HG03521 (cell line): ENCODE results near the gene WWTR1.

Experiments
- ATAC-seq: cut with Tn5 transposase; IDR thresholded peaks from one replicate; pipeline ENCODE4 v1.9.1; 2021; ENCODE audit warnings: mild to moderate bottlenecking, moderate library complexity; ENCODE audit not compliant: unreplicated experiment

WWTR1 gene

GRCh38 chr3:149571381-149571780 is 86.4 kb downstream of the WWTR1 start:
- no peak for ATAC-seq

DNA sequence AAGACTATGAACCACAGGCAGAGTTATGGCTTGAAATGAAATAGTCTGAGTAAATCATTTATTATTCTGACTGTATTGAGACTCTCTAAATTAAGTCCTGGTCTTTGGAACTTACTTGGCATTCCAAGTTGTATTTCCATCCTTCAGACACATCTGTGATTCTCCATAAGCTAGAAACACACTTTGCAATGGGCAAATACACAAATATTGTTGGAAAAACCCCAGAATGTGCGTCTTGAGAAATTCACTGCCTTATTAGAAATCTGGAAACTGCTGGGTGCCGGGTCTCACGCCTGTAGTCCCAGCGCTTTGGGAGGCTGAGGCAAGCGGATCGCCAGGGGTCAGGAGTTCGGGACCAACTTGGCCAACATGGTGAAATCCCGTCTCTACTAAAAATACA is 87.8 kb downstream of the WWTR1 start:
- no peak for ATAC-seq

DNA sequence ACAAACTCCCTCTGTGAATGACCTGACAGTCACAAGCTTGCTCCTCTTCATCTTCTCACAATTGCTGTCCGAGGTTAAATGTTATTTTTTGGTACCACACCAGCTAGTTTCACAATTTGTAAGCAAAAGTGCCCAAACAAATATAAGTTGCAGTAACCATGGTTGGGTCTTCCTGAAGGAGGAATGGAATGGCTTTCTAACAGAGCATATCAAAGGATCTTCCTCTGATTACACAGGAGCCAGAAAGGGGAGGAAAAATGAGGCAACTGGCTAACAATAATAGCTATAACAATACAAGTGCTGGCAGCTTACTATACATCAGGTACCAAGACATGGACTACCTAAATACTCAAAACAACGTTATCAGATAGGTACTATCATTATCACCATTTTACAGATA is 90.4 kb downstream of the WWTR1 start:
- ATAC-seq, result no peak

GRCh38 chr3:149566292-149566975 is 91.4 kb downstream of the WWTR1 start:
- ATAC-seq, result no peak

DNA sequence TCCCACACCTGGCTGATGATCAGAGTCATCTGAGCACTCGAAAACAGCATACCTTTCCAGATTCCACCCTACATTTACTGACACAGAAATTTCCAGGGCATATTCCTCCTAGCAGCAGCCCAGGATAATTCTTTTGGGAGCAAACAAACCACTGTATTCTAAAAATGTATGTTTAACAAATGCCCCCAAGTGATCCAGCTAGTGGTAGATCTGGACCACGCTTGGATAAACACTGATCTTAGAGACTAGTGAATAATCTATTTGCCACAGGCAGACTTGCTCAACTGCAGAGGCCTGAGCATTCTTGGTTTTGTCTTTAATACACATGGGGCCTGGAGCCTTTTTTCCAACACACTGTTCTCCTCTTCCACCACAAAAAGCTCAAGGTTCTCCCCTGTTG is 93.7 kb downstream of the WWTR1 start:
- no peak for ATAC-seq

GRCh38 chr3:149563114-149563513 is 94.7 kb downstream of the WWTR1 start:
- ATAC-seq, result no peak

DNA sequence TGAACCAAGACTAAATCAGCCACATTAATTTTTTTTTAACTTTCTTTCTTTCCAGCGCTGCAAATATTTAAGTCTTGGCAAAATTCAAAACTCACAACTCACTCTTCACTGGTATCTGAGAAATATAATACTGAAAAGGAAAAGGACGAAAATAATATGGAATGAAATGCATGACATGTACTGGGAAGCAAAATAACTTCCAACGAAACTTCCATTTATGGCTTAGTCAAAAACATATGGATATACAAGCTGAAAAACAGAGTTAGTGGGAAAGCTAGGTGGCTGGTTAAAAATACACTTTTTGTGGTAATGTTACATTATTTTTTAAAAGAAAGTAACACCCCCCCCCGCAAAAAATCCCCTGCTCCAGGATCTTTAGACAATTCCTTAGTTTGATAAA is 97.2 kb downstream of the WWTR1 start:
- ATAC-seq, result no peak

GRCh38 chr3:149560001-149560400 is 97.8 kb downstream of the WWTR1 start:
- ATAC-seq, result no peak

DNA sequence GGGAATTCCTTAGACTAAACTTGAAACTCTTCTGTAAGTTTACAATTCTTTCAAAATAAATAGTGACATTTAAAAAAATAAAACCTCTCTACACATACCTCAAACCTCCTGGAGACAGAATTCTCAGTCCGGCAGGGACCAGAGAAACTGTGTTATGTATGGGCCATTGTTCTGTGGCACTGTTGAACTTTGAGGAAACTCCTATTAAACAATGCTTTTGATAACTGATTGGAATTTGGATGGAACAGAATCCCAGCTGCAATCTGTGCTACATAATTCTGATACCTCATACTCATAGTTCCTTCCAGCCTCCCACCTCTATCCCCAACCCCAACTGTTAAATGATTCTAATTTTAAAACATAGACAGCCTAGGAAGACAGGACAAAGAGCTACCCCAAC is 98.3 kb downstream of the WWTR1 start:
- no peak for ATAC-seq

GRCh38 chr3:149555927-149556326 is 101.9 kb downstream of the WWTR1 start:
- ATAC-seq, result no peak

DNA sequence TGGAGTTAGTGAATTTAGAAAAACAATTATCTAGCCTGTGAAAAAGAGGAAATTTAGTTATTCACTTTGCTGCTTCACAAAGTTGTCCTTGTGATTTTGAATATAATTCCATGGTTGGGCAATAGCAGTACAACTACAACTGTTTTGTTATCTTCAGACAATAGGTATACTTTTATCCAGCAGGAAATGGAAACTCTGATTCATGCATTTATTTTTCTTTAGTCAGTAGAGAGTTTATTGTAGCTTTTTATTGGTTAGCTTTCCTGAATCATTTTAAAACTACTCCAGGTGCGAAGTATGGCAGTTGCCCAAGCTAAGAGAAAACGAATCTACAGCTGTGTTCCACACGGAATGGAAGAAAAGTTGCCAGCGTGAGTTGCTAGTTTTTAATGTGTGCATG is 103.0 kb downstream of the WWTR1 start:
- ATAC-seq, result no peak

DNA sequence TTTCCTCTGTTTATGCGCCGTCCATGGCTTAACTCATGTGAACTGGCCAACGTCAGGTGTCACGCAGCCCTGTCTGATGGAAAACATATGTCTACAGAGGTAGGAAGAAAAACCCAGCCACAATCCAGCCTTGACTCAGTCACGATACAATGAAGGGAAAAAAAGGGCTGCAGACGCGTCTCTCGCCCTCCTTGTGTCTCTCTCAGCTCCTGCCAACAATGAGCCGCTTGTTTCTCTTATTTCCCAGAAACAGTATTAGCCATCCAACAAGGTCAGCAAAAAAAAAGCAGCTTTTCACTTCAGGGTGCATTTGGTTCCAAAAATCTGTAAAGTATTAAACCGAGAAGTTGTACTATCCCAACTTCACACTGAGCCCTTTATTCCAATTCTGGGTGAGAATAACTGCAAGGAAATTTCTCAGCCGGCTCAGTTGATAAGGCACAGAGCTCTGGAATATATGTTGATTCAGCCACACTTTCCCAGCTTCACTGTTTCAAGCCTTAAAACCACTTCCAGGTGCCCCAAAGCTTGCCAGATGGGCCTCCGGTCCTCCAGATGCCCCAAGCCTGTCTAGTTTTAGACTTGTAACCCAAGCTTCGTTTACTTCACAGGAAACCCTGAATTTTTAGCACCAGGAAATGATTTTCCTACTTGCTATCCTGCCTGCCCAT is 103.9 kb downstream of the WWTR1 start:
- ATAC-seq, result no peak

- no peak for ATAC-seq
These were observed 105.1 kb downstream of the WWTR1 start for GRCh38 chr3:149552700-149553099.

DNA sequence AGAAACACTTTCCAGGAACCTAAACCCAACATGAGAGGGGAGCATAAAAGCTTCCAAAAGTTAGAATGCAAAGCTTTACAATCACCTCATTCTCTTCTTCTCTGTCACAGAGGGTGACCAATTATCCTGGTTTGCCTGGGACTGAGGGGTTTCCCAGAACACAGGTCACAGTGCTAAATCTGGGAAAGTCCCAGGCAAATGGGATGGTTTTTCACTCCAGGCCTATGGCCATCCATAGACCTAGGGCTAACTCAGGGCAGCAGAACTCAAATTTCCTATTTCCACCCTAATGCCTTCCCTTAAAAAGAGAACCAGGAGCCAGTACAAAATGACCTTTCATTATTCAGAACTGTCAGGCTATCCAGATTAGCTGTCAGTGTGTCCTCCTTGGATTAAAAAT is 106.3 kb downstream of the WWTR1 start:
- ATAC-seq, result no peak

- no peak for ATAC-seq
These were observed 109.2 kb downstream of the WWTR1 start for GRCh38 chr3:149548669-149549065.

GRCh38 chr3:149547954-149548668 is 109.7 kb downstream of the WWTR1 start:
- ATAC-seq, result no peak

DNA sequence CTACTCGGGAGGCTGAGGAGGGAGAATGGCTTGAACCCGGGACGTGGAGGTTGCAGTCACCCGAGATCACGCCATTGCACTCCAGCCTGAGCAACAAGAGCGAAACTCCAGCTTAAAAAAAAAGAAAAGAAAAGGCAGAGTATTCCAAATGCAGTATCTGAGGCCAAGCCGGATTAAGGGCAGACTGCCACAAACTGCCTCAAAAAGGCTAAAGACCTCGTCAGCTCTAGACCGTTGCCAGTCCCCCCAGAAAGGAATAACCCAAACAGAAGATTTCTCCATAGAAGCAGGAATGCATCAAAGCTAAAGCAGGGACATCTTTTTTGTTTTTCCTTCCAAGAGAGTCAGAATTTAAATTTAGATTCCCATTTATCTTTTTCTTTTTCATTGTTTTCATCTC is 110.4 kb downstream of the WWTR1 start:
- no peak for ATAC-seq

DNA sequence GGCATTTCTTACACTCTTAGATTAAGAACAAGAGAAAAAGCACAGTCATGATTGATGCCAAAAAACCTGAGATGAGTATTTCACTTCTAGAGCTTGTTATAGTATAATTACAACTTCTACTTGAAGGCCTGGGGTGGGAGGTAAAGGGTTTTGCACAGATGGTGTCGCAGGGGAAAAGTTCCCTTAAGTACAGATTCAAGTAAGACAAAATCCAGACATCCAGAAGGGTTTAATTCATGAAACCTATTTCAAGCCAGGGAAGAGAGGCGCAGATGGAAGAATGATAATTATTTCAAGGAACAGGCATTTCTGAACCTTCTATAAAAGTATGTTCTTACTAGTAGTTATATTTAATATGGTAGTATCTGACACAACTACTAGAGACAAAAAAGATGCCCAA is 112.8 kb downstream of the WWTR1 start:
- no peak for ATAC-seq

DNA sequence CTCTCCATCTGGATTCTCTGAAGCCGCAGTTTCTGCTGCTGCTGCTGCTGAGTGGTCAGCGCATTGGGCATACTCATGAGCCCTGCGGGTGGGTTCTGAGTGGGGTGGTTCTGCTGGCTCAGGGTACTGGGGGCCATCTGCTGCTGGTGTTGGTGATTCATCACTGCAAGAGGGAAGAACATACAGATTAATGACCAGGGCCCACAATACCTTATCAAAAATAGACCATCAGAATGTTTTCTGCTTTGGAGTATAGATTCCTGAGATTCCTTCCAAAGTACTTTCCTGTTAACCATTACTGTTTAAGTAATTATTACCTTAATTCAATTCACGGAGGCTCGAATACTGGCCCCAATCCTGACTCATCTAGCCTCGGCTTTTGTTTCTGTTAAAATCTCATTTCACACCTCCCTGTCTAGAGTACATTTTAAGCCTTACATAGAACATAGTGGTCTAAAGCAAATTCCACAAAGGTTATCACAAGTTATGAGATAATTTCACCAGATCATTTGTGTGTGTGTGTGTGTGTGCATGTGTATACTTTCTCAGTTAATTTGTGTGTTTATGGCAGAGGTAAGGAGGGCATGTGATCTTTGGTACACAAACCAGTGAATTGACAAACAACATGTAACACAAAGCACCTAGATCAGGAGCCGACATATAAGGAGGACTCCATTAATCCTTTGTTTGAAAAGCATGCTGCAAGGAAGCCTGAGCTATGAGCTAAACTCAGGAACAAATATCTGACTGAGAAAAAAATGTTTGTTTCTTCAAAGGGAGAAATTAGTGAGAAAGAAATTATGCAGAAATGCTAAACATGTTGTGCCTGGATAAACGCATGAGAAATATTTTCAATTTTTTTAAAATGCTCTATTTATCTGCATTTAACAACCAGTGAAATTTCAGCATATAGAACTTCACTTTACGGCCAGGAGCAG is 115.2 kb downstream of the WWTR1 start:
- ATAC-seq, result no peak

GRCh38 chr3:149541091-149541491 is 116.7 kb downstream of the WWTR1 start:
- no peak for ATAC-seq

DNA sequence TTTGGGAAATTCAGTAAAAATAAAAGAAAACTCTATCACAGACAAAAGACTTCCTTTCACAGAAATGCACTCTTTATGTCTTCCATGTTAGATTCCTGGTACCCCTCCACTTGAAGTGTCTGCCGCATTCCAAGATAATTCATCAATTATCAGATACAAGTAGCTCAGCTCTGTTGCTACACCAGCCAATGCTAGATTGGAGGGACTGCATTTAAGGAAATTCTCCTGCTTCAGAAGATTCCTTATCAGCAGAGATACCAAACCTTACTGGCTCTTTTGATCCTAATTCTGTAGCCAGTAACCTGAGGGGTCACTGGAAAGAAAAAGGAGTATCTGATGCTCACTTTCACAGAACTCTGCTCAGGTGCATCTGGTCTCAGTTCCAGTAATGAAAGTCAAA is 119.5 kb downstream of the WWTR1 start:
- ATAC-seq, result no peak
